SHP77 (cell line): ENCODE data around the gene IL31RA.

Experiments
- DNase-seq, 2 experiments: peaks; one replicate each; lab custom pipeline; 2025; lab: John Stamatoyannopoulos, UW

Gene IL31RA

GRCh38 chr5:55860288-55860687 is 9.1 kb downstream of the IL31RA start:
- DNase-seq = no peak

DNA sequence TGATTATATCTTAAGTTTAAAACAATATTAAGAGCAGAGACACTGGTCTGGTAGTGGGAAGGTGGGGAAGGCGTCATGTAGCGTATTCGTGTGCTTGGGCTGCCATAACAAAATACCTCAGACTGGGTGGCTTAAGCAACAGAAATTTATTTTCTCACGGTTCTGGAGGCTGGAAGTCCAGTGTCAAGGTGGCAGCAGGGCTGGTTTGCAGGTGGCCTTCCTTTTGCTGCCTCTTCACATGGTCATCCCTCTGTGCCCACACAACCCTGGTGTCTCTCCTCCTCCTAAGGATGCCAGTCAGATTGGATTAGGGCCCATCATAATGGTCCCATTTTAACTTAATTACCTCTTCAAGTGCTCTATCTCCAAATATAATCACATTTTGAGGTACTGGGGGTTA is 9.6 kb downstream of the IL31RA start:
- no peak for DNase-seq

GRCh38 chr5:55864606-55865541 is 13.7 kb downstream of the IL31RA start:
- no peak for DNase-seq

GRCh38 chr5:55865831-55866230 is 14.7 kb downstream of the IL31RA start:
- no peak for DNase-seq

GRCh38 chr5:55866485-55866884 is 15.3 kb downstream of the IL31RA start:
- DNase-seq = no peak

DNA sequence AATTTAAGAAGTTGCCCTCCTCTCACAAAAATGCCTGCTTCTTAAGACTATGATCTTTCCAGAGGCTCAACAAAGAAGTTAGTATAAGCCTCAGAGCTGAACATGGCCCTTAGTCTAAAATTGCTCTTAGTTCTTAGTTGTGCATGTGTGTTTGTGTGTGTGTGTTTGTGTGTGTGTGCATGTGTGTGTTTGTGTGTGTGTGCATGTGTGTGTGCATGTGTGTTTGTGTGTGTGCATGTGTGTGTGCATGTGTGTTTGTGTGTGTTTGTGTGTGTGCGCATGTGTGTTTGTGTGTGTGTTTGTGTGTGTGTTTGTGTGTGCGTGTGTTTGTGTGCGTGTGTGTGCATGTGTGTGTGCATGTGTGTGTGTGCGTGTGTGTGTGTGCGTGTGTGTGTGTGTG is 15.8 kb downstream of the IL31RA start:
- no peak for DNase-seq

DNA sequence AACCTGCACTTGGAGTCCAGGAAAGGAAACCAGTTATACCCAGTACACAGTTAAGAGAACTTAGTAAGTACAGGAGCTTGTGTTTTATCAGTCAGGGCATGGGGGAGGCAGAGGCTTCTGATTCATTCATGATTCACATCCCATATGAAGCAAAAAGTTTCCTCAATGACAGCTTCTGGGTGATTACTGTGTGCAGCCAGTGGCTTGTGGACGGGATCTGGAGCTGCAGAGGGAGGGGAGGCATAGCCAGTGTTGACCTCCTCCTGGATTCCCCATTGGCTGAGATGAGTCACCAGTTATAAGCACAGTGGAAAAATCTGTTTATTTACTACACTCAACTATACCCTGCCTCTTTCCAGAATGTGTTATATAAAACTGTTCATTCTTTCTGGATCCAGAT is 17.7 kb downstream of the IL31RA start:
- DNase-seq = no peak

DNA sequence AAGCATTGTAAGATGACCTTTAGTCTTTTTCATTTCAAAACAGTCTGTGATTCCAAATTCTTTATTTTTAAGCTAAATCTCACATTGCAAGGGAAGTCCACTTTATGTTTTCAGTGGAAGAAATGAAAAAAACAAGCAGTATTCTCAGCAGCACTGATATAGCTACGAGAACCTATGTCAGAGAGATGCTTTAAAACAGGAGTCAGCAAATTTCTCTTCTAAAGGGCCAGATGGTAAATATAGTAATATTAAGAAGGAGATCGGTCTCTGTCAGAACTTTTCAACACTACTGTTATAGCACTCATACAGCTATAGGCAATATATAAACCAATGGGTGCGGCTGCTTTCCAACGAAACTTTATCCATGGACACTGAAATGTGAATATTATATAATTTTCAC is 18.7 kb downstream of the IL31RA start:
- no peak for DNase-seq

DNA sequence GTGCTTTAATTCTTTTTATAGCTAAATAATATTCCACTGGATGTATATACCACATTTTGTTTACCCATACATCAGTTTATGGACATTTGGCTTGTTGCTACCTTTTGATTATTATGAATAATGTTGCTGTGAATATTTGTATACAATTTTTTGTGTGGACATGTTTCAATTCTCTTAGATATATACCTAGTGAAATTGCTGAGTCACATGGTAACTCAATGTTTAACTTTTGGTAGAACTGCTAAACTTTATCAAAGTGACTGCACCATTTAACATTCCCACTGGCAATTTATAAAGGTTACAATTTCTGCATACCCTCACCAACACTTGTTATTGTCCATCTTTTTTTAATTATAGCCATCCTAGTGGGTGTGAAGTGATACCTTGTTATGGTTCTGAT is 22.1 kb downstream of the IL31RA start:
- DNase-seq = no peak

DNA sequence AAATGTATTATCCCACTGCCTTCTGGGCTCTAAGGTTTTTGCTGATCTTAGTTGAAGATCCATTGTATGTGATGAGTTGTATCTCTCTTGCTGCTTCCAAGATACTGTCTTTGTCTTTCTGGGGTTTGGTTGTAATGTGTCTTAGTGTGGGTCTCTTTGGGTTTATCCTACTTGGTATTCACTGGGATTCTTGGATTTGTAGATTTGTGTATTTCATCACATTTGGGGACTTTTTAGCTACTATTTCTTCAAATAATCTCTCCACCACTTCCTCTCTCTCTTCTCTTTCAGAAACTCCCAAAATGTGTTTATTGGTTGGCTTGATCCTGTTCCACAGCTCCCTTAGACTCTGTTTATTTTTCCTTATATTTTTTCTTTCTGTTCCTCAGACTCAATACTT is 26.5 kb downstream of the IL31RA start:
- DNase-seq = no peak

DNA sequence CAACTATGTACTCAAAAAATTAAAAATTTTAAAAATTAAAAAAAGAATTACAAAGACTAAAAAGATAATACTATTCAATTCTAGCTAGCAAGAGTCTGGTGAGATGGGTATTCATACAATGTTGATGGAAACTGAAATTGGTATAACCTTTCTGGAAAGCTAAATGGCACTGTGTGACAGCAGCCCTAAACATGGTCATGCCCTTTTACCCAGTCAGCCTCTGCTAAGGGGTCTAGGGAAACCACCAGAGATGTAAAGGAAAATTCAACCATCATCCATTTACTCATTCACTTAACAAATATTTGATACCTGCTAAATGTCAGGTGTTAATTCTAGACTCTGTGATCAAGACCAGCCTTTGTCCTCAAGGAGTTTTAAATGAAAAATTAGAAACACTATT is 29.3 kb downstream of the IL31RA start:
- no peak for DNase-seq

DNA sequence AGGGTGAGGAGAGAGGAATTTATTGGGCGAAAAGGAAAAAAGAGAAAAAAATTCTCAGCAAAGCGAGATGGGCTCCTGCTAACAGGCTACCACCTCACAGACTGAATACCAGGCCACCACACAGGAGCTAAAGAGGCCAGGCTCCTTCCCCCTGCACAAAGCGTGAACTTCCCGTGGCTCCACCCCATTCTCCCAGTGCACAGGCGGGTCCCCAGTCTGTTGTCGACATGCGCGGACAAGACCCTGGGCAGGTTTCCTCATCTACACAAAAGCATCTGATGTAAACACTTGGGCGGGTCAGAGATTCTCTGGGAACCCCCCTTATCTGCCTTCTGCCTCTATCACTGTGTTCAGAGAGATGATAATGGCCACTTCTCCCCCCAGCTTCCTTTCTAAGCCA is 34.2 kb downstream of the IL31RA start:
- no peak for DNase-seq

- DNase-seq = no peak
These were observed 37.0 kb downstream of the IL31RA start for GRCh38 chr5:55888205-55888604.

GRCh38 chr5:55892479-55892878 is 41.3 kb downstream of the IL31RA start:
- DNase-seq = no peak

- DNase-seq = no peak
These were observed 43.0 kb downstream of the IL31RA start for GRCh38 chr5:55894135-55894534.

DNA sequence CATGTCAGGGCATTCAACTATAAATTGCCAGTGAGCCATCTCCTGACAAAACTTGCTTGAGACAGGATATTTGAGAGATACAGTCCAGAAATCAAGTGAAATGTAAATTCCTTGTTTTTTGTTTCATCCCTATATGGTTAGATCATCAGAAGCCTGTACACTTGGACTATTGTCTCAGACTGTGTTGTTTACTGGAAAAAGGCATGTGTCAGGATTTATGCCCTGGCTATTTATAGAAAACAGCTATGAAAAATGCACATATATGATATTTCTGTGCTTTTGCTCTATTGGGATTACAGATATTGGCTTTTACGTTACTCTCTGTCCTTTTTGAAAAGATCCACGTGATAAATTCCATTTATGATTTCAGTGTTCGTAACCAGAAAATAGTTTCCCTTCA is 44.2 kb downstream of the IL31RA start:
- no peak for DNase-seq

- no peak for DNase-seq
These were observed 45.1 kb downstream of the IL31RA start for GRCh38 chr5:55896238-55896637.

GRCh38 chr5:55896663-55897062 is 45.5 kb downstream of the IL31RA start:
- DNase-seq = no peak

DNA sequence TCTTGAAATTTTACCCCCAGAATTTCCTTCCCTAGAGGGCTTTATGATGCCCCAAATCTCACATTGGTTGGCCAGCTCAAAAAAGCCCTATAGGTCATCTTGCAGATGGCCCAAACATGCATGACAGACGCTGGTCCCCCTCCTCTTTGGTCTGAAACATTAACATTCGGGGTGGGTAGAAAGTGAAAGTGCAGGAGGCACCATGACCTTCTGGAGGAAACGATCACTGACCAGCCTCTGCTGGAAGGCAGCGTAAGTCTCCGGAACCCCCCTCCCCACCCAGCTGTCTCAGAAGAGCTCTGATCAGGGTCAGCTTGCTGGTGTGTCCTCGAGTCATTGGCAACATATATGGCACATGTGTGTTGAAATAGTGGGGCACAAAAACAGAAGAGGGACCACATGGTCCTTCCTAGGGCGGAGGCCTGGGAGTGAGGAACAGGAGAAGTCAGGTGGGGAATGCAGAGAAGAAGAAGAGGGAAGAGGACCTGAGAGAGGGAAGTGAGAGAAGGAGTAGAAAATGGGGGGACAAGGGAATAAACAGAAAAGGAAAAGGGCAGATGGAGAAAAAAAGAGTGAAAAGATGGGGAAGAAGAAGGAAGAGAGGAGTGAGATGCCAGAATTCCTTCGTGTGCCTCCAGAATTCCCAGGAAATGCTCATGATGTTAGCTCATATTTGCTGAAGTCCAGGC is 46.2 kb downstream of the IL31RA start:
- no peak for DNase-seq

- DNase-seq = no peak
These were observed 46.7 kb downstream of the IL31RA start for GRCh38 chr5:55897905-55898304.

- no peak for DNase-seq
These were observed 48.2 kb downstream of the IL31RA start for GRCh38 chr5:55899344-55899743.

- no peak for DNase-seq
These were observed 48.9 kb downstream of the IL31RA start for GRCh38 chr5:55900068-55900467.

- DNase-seq = no peak
These were observed 49.6 kb downstream of the IL31RA start for GRCh38 chr5:55900776-55901175.
